Bone marrow (tissue), 2 donors: ENCODE results near the gene WTIP.
"Not testable (repeated sequence)": the region's sequence is repeated elsewhere in the genome, so short reads cannot be mapped to it uniquely, and the experiment has no call there.

Source experiments
- DNase-seq, 2 donors: peaks; one replicate each; lab custom pipeline; 2025; lab: John Stamatoyannopoulos, UW

Gene WTIP

DNA sequence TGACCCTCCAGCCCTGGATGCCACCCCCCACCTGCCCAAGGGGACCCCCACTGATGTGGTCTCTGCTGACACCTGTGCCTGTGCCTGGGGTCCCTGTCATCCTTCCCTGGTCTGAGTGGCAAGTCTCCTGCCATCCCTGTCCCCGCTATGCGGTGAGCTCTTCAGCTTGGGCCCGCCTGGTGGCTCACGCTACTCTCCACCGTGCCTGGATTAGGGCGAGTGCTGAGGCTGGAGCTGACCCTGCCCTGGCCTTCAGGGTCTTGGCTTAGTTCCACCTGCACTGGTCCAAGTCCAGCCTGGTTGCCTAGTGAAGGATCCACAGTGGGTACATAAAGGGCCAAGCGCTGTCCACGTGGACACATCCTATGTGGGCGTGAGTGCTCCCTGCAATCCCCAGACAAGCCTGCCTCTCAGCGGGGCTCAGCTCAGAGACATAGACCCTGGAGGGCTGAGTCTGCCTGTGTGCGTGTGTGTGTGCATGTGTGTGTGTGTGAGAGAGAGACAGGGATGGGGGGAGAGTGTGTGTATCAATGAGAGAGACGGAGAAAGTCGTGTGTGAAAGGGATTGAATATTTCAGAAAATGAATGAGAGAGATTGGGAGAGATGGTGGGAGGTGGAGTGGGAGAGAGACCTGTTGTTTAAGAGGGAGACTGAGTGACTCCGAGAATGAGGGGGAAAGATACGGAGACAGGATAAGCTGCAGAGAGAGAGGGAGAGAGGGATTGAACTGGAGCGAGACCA, 22.1 kb downstream of the WTIP start:
- no peak for DNase-seq

- DNase-seq: no peak
Measured at GRCh38 chr19:34504273-34504808, 22.8 kb downstream of the WTIP start.

DNA sequence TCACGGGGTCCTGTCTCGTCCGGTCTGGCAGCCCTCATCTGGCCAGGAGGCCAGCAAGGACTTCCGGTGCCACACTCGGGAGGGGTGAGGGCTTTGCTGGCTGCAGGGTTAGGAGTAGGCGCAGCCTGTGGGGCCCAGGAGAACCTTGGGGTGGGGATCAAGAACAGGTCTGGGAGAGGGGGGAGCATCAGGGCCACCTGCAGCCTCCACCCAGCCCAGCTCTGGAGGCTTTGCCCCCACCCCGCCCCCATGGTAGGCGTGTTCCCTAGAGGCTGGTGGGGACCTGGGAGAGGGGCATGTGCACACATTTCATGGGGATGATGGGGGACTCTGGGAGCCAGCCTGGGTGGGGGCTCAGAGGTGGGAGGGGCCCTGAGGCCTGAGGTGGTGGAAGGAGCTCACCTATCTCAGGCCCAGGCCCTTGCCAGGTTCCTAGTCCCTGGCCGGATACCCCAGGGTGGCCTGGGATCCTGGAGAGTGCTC, 23.3 kb downstream of the WTIP start:
- no peak for DNase-seq

GRCh38 chr19:34505321-34506025, 23.9 kb downstream of the WTIP start:
- no peak for DNase-seq

DNA sequence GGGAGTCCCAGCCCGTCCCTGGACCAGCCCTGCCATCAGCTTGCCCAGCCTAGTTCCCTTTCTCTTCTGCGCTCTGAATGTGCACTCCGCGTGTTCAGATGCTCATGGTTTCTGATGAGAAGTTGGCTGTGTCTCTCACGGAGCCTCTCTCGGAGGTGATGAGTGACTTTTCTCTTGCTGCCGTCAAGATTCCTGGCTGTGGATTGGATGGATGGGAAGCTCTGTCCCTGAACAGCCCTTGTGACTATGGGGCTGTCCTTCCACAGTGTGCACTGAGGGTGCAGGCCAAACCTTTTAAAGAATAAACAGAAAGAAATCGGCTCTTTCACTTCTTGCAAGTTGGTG, 24.4 kb downstream of the WTIP start:
- no peak for DNase-seq

DNA sequence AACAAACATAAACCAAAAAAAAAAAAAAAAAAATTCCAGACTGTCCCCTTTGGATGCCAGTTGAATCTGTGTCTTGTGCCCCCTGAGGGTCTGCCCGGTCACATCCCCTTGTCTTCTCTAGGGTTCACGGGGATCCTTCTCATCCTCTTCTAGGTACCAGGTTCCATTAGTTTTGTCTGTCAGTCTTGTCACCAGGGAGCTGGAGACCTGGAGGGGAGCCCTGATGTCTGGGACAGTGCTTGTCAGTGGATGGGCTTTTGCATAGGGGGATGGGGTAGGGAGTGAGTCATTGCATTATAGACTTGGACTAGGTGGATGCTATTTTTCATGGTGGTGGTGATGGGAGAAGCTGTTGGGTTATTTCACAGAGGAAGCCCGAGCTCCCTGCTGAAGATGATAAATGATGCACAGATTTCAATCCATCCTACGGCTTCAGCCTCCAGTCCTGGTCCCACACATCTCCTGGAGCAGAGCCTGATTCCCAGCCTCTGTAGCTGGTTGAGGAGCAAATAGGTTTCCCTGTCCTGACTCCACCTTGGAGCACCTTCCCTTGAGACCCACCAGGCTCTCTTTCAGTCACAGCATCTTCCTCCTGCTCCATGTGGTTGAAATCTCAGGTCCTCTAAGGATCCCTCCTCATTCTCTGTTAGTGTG, 26.0 kb downstream of the WTIP start:
- DNase-seq: no peak

- DNase-seq: no peak
Measured at GRCh38 chr19:34508540-34508939, 27.0 kb downstream of the WTIP start.

- DNase-seq: not testable (repeated sequence)
Measured at GRCh38 chr19:34510904-34511303, 29.3 kb downstream of the WTIP start.

DNA sequence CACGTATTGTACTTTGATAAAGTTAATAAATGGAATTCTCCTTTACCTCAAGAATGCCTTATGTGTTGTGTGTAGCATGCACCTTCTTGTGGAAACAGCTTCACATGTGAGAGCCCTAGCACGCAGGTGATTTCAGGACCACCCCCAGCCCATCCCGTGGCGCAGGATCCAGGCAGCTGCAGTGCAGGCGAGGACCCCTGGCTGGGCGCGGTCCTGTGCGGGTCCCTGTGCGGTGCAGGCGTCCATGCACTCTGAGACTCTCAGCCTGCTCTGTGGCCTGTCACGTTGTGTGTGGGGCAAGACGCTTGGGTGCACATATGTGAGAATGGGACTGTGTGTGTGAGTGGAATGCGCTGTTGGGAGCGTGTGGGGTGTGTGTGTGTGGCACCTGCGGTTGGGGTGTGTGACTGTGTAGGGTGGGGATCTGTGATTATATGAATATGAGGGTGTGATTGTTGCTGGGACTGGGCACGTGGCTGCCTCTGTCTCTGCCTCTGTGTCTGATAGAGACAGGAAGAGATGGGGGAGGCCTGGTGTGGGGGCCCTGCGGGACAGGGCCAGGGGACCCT, 30.8 kb downstream of the WTIP start:
- DNase-seq: no peak

- DNase-seq: no peak
Measured at GRCh38 chr19:34513767-34514166, 32.2 kb downstream of the WTIP start.

- no peak for DNase-seq
Measured at GRCh38 chr19:34519602-34520001, 38.0 kb downstream of the WTIP start.

DNA sequence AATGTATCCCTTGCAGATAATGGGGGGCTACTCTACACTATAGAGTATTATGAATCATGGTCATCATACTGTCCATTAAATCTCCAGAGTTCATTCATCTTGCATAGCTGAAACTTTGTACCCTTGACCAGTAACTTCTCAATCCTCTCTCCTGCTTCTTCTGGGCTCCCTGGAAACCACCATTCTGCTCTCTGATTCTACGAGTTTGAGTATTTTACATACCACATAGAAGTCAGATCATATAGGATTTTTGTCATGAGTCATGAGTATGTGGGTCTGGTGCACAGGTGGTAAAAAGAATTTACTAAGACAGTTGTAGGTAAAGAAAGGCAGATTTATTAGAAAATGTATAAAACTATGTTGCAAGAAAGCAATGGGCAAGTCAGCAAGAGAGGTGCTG, 41.9 kb downstream of the WTIP start:
- no peak for DNase-seq

DNA sequence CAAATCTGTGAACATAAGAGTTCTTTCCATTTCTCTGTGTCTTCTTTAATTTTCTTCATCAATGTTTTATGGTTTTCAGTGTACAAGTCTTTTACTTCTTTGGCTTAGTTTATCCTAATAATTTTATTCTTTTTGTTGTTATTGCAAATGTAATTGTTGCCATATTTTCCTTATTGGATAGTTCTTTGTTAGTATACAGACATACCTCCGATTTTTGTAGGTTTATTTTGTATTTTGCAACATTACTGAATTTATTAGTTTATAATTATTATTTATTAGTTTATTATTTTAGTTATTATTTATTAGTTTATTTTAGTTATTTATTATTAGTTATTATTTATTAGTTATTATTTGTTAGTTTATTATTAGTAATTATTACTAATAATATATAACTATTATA, 43.4 kb downstream of the WTIP start:
- DNase-seq: no peak

GRCh38 chr19:34534206-34534605, 52.6 kb downstream of the WTIP start:
- DNase-seq: no peak

- DNase-seq: no peak
Measured at GRCh38 chr19:34539396-34539795, 57.8 kb downstream of the WTIP start.

DNA sequence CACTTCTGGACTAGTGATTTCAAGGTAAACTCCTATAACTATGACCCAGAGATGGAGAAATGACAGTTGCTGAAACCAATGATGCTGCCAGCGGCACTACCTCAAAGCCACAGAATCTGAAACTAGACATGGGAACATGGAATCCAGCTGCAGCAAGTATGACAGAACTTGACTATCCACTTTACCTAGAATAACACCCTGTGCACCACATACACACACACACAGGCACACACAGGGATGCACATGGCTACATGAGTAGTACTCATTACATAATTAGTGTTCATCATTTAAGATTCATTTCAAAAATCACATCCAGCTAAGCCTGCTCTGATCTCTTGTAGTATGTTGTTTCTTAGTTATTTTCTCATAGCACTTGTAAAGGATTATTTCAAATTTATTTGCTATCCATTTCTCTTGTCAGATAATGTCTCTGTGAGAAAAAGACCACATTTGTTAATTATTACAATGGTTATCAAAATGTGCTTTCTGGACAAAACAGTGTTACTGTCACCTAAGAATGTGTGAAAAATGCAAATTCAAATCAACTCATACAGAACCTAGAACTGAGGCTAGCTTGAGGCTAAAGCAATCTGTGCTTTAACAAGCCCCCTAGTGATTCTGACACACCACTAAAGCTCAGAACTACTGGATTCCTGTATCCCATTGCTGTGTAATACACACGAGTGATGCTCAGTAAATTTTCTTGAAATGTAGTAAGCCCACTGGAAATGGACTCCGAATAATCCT, 59.4 kb downstream of the WTIP start:
- DNase-seq: no peak

DNA sequence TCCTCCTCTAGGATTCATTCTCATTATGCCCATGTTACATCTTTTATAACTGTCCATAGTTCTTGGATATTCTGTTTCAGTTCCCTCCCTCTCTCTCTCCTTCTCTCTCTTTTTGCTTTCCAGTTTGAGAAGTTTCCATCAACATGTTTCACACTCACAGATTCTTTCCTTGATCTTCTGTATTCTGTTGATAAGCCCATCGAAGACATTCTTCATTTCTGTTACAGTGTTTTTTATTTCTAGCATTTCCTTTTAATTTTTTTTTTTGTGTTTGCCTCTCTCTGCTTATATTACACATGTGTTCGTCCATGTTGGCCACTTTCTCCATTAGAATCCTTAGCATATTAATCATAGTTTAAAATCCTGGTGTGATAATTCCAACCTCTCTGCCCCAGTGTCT, 68.3 kb downstream of the WTIP start:
- no peak for DNase-seq

GRCh38 chr19:34555447-34555846, 73.9 kb downstream of the WTIP start:
- no peak for DNase-seq

DNA sequence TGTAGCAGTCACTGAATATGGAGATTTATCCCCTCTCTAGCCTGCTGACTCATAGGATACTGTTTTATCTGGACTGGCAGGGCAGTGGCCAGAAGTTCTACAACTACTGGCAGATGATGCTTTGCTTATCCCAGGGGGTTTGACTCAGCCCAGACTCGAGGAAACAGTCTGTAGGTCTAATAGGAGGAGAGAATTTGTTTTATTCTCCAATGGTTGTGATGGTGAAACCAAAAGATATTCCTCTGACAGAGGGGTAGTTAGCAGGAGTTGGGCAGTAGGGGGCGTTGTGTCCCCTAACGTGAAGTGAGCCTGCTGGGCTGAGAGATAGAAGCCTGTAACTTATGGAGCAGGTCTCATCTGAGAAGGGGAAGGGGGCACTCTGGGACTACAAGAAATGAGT, 74.9 kb downstream of the WTIP start:
- no peak for DNase-seq

DNA sequence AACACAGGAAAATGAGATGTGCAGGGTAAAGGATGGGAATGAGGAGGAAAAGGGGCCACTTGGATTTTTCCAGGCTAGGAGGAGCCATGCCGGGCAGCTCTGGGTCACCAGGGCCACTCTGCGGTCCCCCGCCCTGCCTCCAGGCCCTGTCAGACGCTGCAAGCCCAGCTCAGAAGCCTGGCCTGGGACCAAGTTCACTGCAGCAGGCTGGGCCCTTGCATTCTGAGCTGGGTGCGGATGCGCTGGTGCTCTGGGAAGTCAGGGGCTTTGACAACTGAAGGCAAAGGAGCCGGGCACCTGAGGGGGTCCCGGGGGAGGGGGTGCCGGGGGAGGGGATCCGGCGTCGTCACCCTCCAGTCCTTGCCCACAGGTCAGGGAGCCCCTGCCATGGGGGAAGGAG, 77.5 kb downstream of the WTIP start:
- DNase-seq: no peak

GRCh38 chr19:34560229-34560628, 78.7 kb downstream of the WTIP start:
- DNase-seq: no peak
